SK-N-SH (cell line): ENCODE data around the gene ERC1. TPM values are rescaled to one million over a fixed set of nuclear protein-coding genes. Genes with fewer than 3 reads are reported as not detected.

Source experiments
- CTCF ChIA-PET: fragments of 300-600, 350-600 bp; formaldehyde crosslinking; extraction: SDS; loops from one replicate; lab custom pipeline; 2021; lab: Yijun Ruan, JAX
- POLR2A ChIA-PET: fragments of 350-600 bp; sonication (Branson Sonifier 250); formaldehyde crosslinking; extraction: SDS; loops from one replicate; lab custom pipeline; 2020; ENCODE audit warnings: antibody characterized with exemption, inconsistent platforms; lab: Yijun Ruan, JAX
- DNase-seq: peaks from one replicate; pipeline ENCODE4 v3.0.0; 2012
- H2AFZ ChIP-seq: fragments of 200-600 bp; sonication (generic); 2 replicates; pipeline ENCODE4 v1.8.1; 2016; ENCODE audit warnings: antibody characterized with exemption, mild to moderate bottlenecking, low read depth
- H3F3A ChIP-seq: fragments of 200-600 bp; sonication (generic); replicated peaks from 2 replicates; pipeline ENCODE3; 2016; ENCODE audit warnings: antibody characterized with exemption, mild to moderate bottlenecking; ENCODE audit not compliant: insufficient read depth
- H3K27ac ChIP-seq, 2 experiments: fragments of 200-500 bp in 1 of 2; fragments of 200-600 bp in 1 of 2; sonication (Bioruptor generic) in 1 of 2; sonication (generic), shearing (Covaris generic) in 1 of 2; 2 replicates each; pipeline versions ENCODE4 v1.5.1 to v1.6.1; 2014 to 2016; ENCODE audit warnings: low read depth in 2 of 2, inconsistent platforms in 1 of 2, low read length in 1 of 2, mild to moderate bottlenecking in 1 of 2, mixed read lengths in 1 of 2
- H3K27me3 ChIP-seq: fragments of 200-600 bp; sonication (generic), shearing (Covaris generic); 2 replicates; pipeline ENCODE4 v1.6.1; 2016; ENCODE audit warnings: mixed run types; ENCODE audit not compliant: insufficient read depth
- H3K36me3 ChIP-seq, 2 experiments: fragments of 200-500 bp in 1 of 2; fragments of 200-600 bp in 1 of 2; sonication (Bioruptor generic) in 1 of 2; sonication (generic) in 1 of 2; replicated peaks in 1 of 2; 2 replicates each; pipeline versions ENCODE3 to v1.5.1; 2014 to 2016; ENCODE audit warnings: low read length in 1 of 2, mild to moderate bottlenecking in 1 of 2; ENCODE audit not compliant: insufficient read depth in 2 of 2, control insufficient read depth in 1 of 2
- H3K4me1 ChIP-seq, 2 experiments: fragments of 200-500 bp in 1 of 2; fragments of 200-600 bp in 1 of 2; sonication (Bioruptor generic) in 1 of 2; sonication (generic), shearing (Covaris generic) in 1 of 2; 2 replicates each; pipeline versions ENCODE4 v1.5.1 to v1.6.1; 2014 to 2016; ENCODE audit warnings: low read depth in 1 of 2, low read length in 1 of 2, mixed run types in 1 of 2; ENCODE audit not compliant: insufficient read depth in 2 of 2, control insufficient read depth in 1 of 2
- H3K4me2 ChIP-seq: fragments of 200-600 bp; sonication (generic), shearing (Covaris generic); 2 replicates; pipeline ENCODE4 v1.6.1; 2017; ENCODE audit warnings: mixed run types
- H3K4me3 ChIP-seq, 2 experiments: fragments of 200-500 bp in 1 of 2; fragments of 200-600 bp in 1 of 2; sonication (Bioruptor generic) in 1 of 2; sonication (generic), shearing (Covaris generic) in 1 of 2; 2 replicates each; pipeline versions ENCODE4 v1.5.1 to v1.8.1; 2014 to 2016; ENCODE audit warnings: low read depth in 2 of 2, inconsistent platforms in 1 of 2, low read length in 1 of 2, mild to moderate bottlenecking in 1 of 2, mixed read lengths in 1 of 2, moderate library complexity in 1 of 2
- H3K79me2 ChIP-seq: fragments of 200-600 bp; sonication (generic); 2 replicates; pipeline ENCODE4 v1.8.1; 2017; ENCODE audit warnings: mild to moderate bottlenecking; ENCODE audit not compliant: insufficient read depth
- H3K9ac ChIP-seq: fragments of 200-600 bp; sonication (generic); 2 replicates; pipeline ENCODE4 v1.6.1; 2017; ENCODE audit warnings: mixed run types
- H3K9me2 ChIP-seq: fragments of 200-600 bp; sonication (generic); 2 replicates; pipeline ENCODE4 v1.6.1; 2017; ENCODE audit warnings: mixed run types
- H3K9me3 ChIP-seq: fragments of 200-600 bp; sonication (generic); 2 replicates; pipeline ENCODE4 v1.6.1; 2017; ENCODE audit warnings: mixed run types, mild to moderate bottlenecking, moderate library complexity
- H4K20me1 ChIP-seq: fragments of 200-600 bp; sonication (generic); 2 replicates; pipeline ENCODE4 v1.6.1; 2017; ENCODE audit warnings: mild to moderate bottlenecking, mixed run types; ENCODE audit not compliant: insufficient read depth
- CHD2 ChIP-seq: fragments of 150-350 bp; IDR thresholded peaks from 2 replicates; pipeline ENCODE4 v1.6.1; 2018; ENCODE audit warnings: low read length; ENCODE audit not compliant: partially characterized antibody
- CTCF ChIP-seq: fragments of 200-600 bp; sonication (generic); IDR thresholded peaks from 2 replicates; pipeline ENCODE4 v1.6.1; 2017; ENCODE audit warnings: antibody characterized with exemption, mild to moderate bottlenecking, moderate library complexity
- EZH2phosphoT487 ChIP-seq: fragments of 200-600 bp; sonication (generic); IDR thresholded peaks from 2 replicates; pipeline ENCODE4 v1.6.1; 2017; ENCODE audit warnings: low read depth, mixed run types, mild to moderate bottlenecking, antibody characterized with exemption, moderate library complexity, borderline replicate concordance
- FOXJ3 ChIP-seq: sonication (generic); formaldehyde crosslinking; IDR thresholded peaks from 2 replicates; pipeline ENCODE4 v1.5.1; 2020; ENCODE audit warnings: mild to moderate bottlenecking, missing genetic modification reagents
- FOXM1 ChIP-seq: IDR thresholded peaks from 2 replicates; pipeline ENCODE4 v1.4.0; 2012; ENCODE audit warnings: low read depth, mild to moderate bottlenecking
- GABPA ChIP-seq: IDR thresholded peaks from 2 replicates; pipeline ENCODE4 v1.4.0; 2012; ENCODE audit warnings: low read depth, mild to moderate bottlenecking
- GATA2 ChIP-seq: sonication (generic); formaldehyde crosslinking; IDR thresholded peaks from 2 replicates; pipeline ENCODE4 v1.5.0; 2020; ENCODE audit warnings: mild to moderate bottlenecking, missing genetic modification reagents
- MAX ChIP-seq: IDR thresholded peaks from 2 replicates; pipeline ENCODE4 v1.4.0; 2012; ENCODE audit warnings: low read depth
- MEF2A ChIP-seq: IDR thresholded peaks from 2 replicates; pipeline ENCODE4 v1.4.0; 2012; ENCODE audit warnings: low read depth, borderline replicate concordance
- MXI1 ChIP-seq: IDR thresholded peaks from 2 replicates; pipeline ENCODE4 v1.6.1; 2012; ENCODE audit warnings: mild to moderate bottlenecking, low read depth, low read length, improper control_type of control experiment
- NRF1 ChIP-seq: IDR thresholded peaks from 2 replicates; pipeline ENCODE4 v1.6.1; 2012; ENCODE audit warnings: low read depth, mild to moderate bottlenecking, low read length
- PBX3 ChIP-seq: IDR thresholded peaks from 2 replicates; pipeline ENCODE4; 2012
- REST ChIP-seq: IDR thresholded peaks from 2 replicates; pipeline ENCODE4 v1.6.1; 2012; ENCODE audit warnings: mild to moderate bottlenecking, low read depth, low read length, moderate library complexity
- RFX5 ChIP-seq: IDR thresholded peaks from 2 replicates; pipeline ENCODE4 v1.6.1; 2012; ENCODE audit warnings: mild to moderate bottlenecking, improper control_type of control experiment, low read length
- SMC3 ChIP-seq: IDR thresholded peaks from 2 replicates; pipeline ENCODE4 v1.6.1; 2012; ENCODE audit warnings: low read depth, low read length, improper control_type of control experiment
- TAF1 ChIP-seq: IDR thresholded peaks from 2 replicates; pipeline ENCODE4 v1.6.1; 2012; ENCODE audit warnings: low read depth, mild to moderate bottlenecking, low read length, moderate library complexity, borderline replicate concordance
- USF2 ChIP-seq: fragments of 150-350 bp; IDR thresholded peaks from 2 replicates; pipeline ENCODE4 v1.6.1; 2017; ENCODE audit warnings: antibody characterized with exemption, low read length, low read depth, borderline replicate concordance
- YY1 ChIP-seq: IDR thresholded peaks from 2 replicates; pipeline ENCODE4 v1.4.0; 2012; ENCODE audit warnings: low read depth, mild to moderate bottlenecking
- WGBS: methylation state at CpG from one replicate; pipeline ENCODE4 v1.1.6; 2017; ENCODE audit warnings: low lambda C conversion rate; 5-methylcytosine and 5-hydroxymethylcytosine counted together
- polyA plus RNA-seq, 3 experiments: library from polyadenylated mRNA; depleted of rRNA; stranded (reverse); fragments of >200 nt; gene quantifications; 2 replicates each; pipeline ENCODE4 v1.2.3, GENCODE V29; 2012

Gene ERC1
- polyA plus RNA-seq, 1 of the 3 experiments (the other 2 are of a cell fraction) = 7.5 TPM

GRCh38 chr12:1421091-1421846 lies 430.2 kb downstream of the ERC1 start:
- H4K20me1 ChIP-seq = no peaks in the 10 kb centered on the region
- H3K9me3 ChIP-seq = peaks cover 9% of the 10 kb centered on the region
- H3K4me3 ChIP-seq = no peak overlapping the region
- H3F3A ChIP-seq = no peaks in the 10 kb centered on the region
- H3K4me2 ChIP-seq = no peak overlapping the region
- peaks cover 5 to 22% of the 10 kb centered on the region in 2 experiments for H3K36me3 ChIP-seq
- H2AFZ ChIP-seq = no peak overlapping the region
- no peak overlapping the region for H3K27ac ChIP-seq
- DNase-seq = no peak
- H3K4me1 ChIP-seq = no peaks in the 10 kb centered on the region
- ChIA-PET POLR2A (no interaction called here), CTCF (interaction anchor here (1.4 to 1.5 kb wide), 3 partner anchors 9 to 162 kb away, joined by 4 to 5 read pairs (median 4); no protein-coding TSS in a partner anchor)
- H3K79me2 ChIP-seq = no peaks in the 10 kb centered on the region
- TF ChIP-seq TAF1 (no peak), FOXM1 (no peak), EZH2phosphoT487 (no peak), USF2 (no peak), NRF1 (no peak), GATA2 (CRISPR knock-in tag) (no peak), YY1 (no peak), CTCF (no peak), GABPA (no peak), SMC3 (no peak), MAX (no peak), PBX3 (no peak), MXI1 (no peak), FOXJ3 (CRISPR knock-in tag) (no peak), REST (no peak), CHD2 (no peak), RFX5 (no peak), MEF2A (no peak)
- no peaks in the 10 kb centered on the region for H3K27me3 ChIP-seq
- no peak overlapping the region for H3K9ac ChIP-seq
- WGBS = 96% methylated on average over 11 of the region's 11 CpGs
- no peaks in the 10 kb centered on the region for H3K9me2 ChIP-seq
